HG03354 (cell line): ENCODE results near the gene IMPDH2.

Experiments used
- ATAC-seq: cut with Tn5 transposase; IDR thresholded peaks from one replicate; pipeline ENCODE4 v1.9.1; 2021; ENCODE audit warnings: mild to moderate bottlenecking; ENCODE audit not compliant: unreplicated experiment, poor library complexity, severe bottlenecking

IMPDH2 gene

DNA sequence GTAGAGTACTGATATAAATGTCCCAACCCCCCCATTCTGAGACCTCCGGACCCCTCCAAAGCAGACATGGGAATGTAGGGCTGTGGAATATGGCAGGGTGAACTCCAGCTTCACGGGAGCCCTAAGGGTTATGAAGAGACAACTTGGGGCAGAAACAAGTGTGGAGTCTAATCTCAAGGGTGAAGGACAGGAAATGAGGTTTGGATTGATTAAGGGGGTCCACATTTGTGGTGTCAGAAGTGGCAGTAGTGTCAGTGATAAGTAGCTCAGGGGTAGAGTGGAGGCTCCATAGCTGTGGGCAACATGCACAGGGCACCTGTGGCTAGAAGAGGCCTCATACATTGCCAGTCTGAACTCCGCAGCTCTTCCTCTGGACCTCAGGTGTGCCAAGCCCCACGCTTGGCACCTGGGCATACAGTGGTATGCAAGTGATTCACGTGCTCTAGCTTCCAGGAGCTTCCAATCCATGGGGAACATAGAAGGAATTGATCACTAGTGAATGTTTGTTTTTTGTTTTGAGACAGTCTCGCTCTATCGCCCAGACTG is 43.3 kb downstream of the IMPDH2 start:
- no peak for ATAC-seq

DNA sequence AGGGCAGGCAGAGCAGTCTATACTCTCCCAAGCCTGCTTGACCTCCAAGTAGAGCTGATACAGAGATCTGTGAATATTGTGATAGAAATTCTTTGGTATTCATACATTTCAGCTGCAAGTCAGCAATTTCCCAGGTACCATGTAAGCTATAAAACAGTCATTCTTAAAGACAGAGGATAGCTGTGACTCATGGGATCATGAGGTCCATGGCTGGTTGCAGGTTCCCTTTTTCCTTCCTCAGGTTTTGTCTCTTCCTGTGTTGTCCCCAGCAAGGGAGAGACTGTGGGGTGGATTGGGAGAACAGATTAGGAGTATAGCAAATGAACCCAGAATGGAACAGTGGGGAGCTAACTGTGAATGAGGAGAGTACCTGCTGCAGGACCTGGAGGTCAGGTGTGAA is 44.5 kb downstream of the IMPDH2 start:
- ATAC-seq, result no peak

DNA sequence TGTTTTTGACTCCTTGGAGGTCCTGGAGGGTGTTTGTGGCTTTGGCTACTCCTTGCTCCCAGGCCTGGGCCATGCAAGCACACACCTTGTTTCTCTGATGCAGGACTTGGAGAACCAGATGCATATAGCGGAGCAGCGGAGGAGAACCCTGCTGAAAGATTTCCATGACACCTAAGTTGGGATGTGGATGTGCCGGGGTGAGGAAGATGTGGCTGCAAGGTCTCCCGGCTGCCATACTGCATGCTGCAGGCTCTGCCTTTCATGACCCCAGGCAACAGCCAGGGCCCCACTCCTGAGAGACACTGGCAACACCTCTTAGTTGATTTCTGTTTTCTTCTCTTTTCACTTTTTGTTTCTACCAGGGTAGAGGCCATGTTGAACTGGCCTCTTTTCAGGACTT is 46.1 kb downstream of the IMPDH2 start:
- no peak for ATAC-seq

DNA sequence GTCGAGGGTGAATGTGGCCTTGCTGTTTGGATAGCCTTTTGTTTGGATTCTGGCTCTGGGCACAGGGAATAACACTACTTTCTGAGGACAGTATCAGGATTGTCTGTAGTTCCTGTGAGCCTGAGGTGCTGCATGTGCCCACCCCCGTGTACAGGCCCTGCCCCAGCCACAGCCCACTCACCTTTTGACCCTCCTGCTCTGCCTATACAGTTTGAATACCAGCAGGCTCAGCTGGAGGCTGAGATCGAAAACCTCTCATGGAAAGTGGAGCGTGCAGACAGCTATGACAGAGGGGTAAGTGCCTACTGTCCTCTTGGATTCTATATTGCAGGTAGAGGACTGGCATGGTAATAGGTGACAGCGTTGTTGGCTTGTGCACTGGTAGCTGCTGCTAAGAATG is 46.5 kb downstream of the IMPDH2 start:
- ATAC-seq, result no peak

DNA sequence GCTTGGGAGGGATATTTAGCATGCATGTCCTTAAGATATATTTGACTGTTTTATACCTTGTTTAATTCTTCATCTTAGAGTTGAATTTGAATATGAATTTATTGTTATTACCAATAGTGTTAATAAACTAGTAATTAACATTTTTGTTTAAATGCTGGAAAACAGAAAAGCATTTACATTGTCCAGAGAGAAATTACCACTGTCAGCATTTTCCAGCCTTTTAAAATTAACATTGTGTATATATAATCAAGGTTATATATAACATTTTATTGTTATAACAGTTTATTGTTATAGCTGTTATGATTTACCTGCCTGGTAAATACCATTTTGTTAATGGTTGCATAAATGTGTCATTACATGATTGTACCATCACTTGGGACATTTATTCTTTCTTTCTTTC is 47.2 kb downstream of the IMPDH2 start:
- ATAC-seq, result no peak

DNA sequence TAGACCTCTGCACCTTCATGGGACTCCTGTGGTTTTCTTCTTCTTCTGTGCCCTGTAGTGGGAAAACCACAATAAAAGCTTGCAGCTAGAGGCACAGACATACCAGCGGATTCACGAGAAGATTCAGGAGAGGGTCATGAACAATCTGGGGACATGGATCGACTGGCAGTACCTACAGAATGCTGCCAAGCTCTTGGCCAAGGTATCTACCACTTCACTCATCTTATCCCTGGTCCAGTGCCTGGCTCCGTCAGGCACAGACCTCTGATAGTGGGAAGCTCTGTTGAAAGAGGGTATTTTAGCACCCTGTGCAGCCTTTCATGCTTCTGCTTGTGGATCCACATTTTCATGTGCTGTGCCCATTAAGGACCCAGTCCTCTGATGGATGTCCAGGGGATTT is 48.9 kb downstream of the IMPDH2 start:
- ATAC-seq, result no peak

DNA sequence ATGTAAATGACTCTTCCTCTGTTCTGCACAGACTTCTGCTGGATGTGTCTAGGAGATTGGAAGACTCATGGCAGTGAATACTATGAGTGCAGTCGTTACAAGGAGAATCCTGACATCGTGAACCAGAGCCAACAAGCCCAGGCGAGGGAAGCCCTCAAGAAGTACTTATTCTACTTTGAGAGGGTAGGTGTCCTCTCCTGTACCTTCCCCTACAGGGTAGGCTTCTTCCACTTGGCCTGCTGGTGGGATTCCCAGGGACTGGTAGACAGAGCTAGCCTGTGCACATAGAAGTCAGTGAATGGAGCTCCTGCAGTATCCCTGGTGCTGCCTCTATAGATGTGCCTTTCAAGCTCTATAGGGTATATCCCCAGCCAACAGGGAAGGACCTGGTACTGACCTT is 49.7 kb downstream of the IMPDH2 start:
- ATAC-seq, result no peak
